ENCODE results near the gene DLGAP1. TPM values are rescaled to one million over a fixed set of nuclear protein-coding genes. Genes with fewer than 3 reads are reported as not detected.

Gene DLGAP1
- polyA plus RNA-seq, 1 donor from 2014 or later = 4.5 TPM

DNA sequence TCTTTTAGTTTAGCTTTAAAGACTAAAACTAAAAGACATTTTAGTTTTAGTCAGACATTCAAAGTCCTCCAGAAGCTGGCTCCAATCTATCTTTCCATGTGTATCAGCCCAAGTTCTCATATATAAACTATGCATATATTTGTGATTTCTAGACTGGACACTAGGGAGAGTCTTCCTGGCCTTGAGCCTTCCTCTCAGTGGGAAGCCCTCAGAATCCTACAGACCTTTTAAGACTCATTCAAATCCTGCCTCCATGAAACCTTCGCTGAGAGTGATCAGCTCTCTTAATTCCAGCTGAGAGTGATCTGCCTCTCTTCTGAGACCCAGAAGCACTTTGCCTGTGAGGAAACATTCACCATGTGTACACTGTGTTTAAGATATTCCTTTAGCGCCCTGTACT, 552.4 kb downstream of the DLGAP1 start:
- H3K27me3 ChIP-seq (ENCODE audit: insufficient read depth, low read depth, low read length) = no peaks in the 10 kb centered on the region
- H3K9me3 ChIP-seq (ENCODE audit: low read length) = no peaks in the 10 kb centered on the region
- no peaks in the 10 kb centered on the region for H3K36me3 ChIP-seq (ENCODE audit: insufficient read depth, low read length)
- no peak overlapping the region for H3K9ac ChIP-seq (ENCODE audit: low read length)
- H3K4me3 ChIP-seq (ENCODE audit: low read length) = no peak overlapping the region
- no peaks in the 10 kb centered on the region for H3K9me2 ChIP-seq (ENCODE audit: insufficient read depth, low read length)
- H3K79me2 ChIP-seq (replicated peaks; ENCODE audit: insufficient read depth, low read length) = no peaks in the 10 kb centered on the region
- H4K20me1 ChIP-seq (ENCODE audit: insufficient read depth) = no peaks in the 10 kb centered on the region
- no peaks in the 10 kb centered on the region for H3F3A ChIP-seq (ENCODE audit: insufficient read depth, low read length, poor library complexity, severe bottlenecking)
- H3K27ac ChIP-seq (ENCODE audit: low read length) = no peak overlapping the region
- TF ChIP-seq SMC3 (conservative IDR thresholded peaks at IDR 0.05; ENCODE audit: poor library complexity) (no peak), POLR2AphosphoS5 (IDR thresholded peaks at IDR 0.05) (no peak), RAD21 (conservative IDR thresholded peaks at IDR 0.05) (no peak)
- no peak overlapping the region for H3K4me2 ChIP-seq (ENCODE audit: low read length)
- no peak overlapping the region for H2AFZ ChIP-seq (ENCODE audit: low read depth, low read length)

DNA sequence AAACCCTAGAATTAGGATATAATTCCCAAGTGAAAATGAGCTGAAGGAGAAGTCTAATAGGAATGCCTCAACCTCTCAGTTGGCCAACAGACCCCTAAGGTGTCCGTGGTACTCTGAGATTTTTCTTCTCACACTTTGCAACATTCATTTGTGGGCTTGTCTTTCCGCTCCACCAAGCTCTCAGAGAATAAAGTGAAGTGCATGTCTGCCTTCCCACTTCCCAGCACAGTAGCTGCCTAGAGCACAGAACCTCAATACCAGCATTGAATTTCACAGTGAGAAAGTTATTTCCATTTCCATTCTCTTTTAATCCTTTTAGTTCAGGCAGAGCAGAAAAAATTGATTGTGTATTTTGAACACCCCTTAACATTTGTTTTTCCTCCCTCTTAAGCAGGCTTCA, 553.3 kb downstream of the DLGAP1 start:
- no peak overlapping the region for H3K4me3 ChIP-seq (ENCODE audit: low read length)
- H3F3A ChIP-seq (ENCODE audit: insufficient read depth, low read length, poor library complexity, severe bottlenecking) = no peaks in the 10 kb centered on the region
- H3K9ac ChIP-seq (ENCODE audit: low read length) = no peak overlapping the region
- no peak overlapping the region for H3K27ac ChIP-seq (ENCODE audit: low read length)
- TF ChIP-seq, protein P1, sequence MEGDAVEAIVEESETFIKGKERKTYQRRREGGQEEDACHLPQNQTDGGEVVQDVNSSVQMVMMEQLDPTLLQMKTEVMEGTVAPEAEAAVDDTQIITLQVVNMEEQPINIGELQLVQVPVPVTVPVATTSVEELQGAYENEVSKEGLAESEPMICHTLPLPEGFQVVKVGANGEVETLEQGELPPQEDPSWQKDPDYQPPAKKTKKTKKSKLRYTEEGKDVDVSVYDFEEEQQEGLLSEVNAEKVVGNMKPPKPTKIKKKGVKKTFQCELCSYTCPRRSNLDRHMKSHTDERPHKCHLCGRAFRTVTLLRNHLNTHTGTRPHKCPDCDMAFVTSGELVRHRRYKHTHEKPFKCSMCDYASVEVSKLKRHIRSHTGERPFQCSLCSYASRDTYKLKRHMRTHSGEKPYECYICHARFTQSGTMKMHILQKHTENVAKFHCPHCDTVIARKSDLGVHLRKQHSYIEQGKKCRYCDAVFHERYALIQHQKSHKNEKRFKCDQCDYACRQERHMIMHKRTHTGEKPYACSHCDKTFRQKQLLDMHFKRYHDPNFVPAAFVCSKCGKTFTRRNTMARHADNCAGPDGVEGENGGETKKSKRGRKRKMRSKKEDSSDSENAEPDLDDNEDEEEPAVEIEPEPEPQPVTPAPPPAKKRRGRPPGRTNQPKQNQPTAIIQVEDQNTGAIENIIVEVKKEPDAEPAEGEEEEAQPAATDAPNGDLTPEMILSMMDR (IDR thresholded peaks at IDR 0.05; ENCODE audit: poor library complexity, severe bottlenecking) = no peak
- TF ChIP-seq RAD21 (conservative IDR thresholded peaks at IDR 0.05) (no peak), SMC3 (conservative IDR thresholded peaks at IDR 0.05; ENCODE audit: poor library complexity) (no peak), MXI1 (conservative IDR thresholded peaks at IDR 0.05; ENCODE audit: poor library complexity, severe bottlenecking) (no peak), EZH2 (IDR thresholded peaks at IDR 0.05; ENCODE audit: borderline replicate concordance, insufficient read depth, low read length, poor library complexity, severe bottlenecking) (no peak), TAF1 (IDR thresholded peaks at IDR 0.05; ENCODE audit: low read depth) (no peak), EP300 (conservative IDR thresholded peaks at IDR 0.05; ENCODE audit: poor library complexity, severe bottlenecking) (no peak), POLR2AphosphoS5 (IDR thresholded peaks at IDR 0.05) (no peak)
- TF ChIP-seq, protein P2, sequence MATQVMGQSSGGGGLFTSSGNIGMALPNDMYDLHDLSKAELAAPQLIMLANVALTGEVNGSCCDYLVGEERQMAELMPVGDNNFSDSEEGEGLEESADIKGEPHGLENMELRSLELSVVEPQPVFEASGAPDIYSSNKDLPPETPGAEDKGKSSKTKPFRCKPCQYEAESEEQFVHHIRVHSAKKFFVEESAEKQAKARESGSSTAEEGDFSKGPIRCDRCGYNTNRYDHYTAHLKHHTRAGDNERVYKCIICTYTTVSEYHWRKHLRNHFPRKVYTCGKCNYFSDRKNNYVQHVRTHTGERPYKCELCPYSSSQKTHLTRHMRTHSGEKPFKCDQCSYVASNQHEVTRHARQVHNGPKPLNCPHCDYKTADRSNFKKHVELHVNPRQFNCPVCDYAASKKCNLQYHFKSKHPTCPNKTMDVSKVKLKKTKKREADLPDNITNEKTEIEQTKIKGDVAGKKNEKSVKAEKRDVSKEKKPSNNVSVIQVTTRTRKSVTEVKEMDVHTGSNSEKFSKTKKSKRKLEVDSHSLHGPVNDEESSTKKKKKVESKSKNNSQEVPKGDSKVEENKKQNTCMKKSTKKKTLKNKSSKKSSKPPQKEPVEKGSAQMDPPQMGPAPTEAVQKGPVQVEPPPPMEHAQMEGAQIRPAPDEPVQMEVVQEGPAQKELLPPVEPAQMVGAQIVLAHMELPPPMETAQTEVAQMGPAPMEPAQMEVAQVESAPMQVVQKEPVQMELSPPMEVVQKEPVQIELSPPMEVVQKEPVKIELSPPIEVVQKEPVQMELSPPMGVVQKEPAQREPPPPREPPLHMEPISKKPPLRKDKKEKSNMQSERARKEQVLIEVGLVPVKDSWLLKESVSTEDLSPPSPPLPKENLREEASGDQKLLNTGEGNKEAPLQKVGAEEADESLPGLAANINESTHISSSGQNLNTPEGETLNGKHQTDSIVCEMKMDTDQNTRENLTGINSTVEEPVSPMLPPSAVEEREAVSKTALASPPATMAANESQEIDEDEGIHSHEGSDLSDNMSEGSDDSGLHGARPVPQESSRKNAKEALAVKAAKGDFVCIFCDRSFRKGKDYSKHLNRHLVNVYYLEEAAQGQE (IDR thresholded peaks at IDR 0.05; ENCODE audit: borderline replicate concordance) = no peak
- no peaks in the 10 kb centered on the region for H3K9me3 ChIP-seq (ENCODE audit: low read length)
- no peaks in the 10 kb centered on the region for H4K20me1 ChIP-seq (ENCODE audit: insufficient read depth)
- no peaks in the 10 kb centered on the region for H3K27me3 ChIP-seq (ENCODE audit: insufficient read depth, low read depth, low read length)
- H3K36me3 ChIP-seq (ENCODE audit: insufficient read depth, low read length) = no peaks in the 10 kb centered on the region
- no peak overlapping the region for H2AFZ ChIP-seq (ENCODE audit: low read depth, low read length)
- no peaks in the 10 kb centered on the region for H3K9me2 ChIP-seq (ENCODE audit: insufficient read depth, low read length)
- no peaks in the 10 kb centered on the region for H3K79me2 ChIP-seq (replicated peaks; ENCODE audit: insufficient read depth, low read length)
- H3K4me2 ChIP-seq (ENCODE audit: low read length) = no peak overlapping the region

DNA sequence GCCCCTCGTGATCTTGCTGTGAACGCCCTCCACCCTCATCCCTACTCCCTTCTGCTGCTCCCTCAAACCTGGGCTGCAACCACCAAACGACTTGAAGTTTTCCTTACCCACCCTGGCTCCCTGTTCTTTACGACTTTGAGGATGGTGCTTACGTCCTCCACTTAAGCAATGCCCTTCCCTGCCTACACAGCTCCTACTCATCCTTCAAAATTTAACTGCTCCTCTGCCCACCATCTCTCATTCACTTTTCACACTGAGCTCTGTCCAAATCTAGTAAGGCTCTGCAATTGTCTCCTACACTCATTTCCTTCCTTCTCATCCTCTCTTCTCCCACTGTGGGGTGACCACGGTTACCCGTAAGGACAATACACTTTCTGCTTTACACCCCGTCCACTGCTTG, 554.1 kb downstream of the DLGAP1 start:
- TF ChIP-seq RAD21 (conservative IDR thresholded peaks at IDR 0.05) (no peak), POLR2AphosphoS5 (IDR thresholded peaks at IDR 0.05) (no peak)
- Histone ChIP-seq H3K27ac (ENCODE audit: low read length) (no peak overlapping the region), H4K20me1 (ENCODE audit: insufficient read depth) (no peaks in the 10 kb centered on the region), H3K9me2 (ENCODE audit: insufficient read depth, low read length) (no peaks in the 10 kb centered on the region), H3K4me2 (ENCODE audit: low read length) (no peak overlapping the region), H3K4me3 (ENCODE audit: low read length) (no peak overlapping the region), H3K27me3 (ENCODE audit: insufficient read depth, low read depth, low read length) (no peaks in the 10 kb centered on the region), H2AFZ (ENCODE audit: low read depth, low read length) (no peak overlapping the region), H3K9me3 (ENCODE audit: low read length) (no peaks in the 10 kb centered on the region), H3K9ac (ENCODE audit: low read length) (no peak overlapping the region), H3K36me3 (ENCODE audit: insufficient read depth, low read length) (no peaks in the 10 kb centered on the region), H3F3A (ENCODE audit: insufficient read depth, low read length, poor library complexity, severe bottlenecking) (no peaks in the 10 kb centered on the region), H3K79me2 (replicated peaks; ENCODE audit: insufficient read depth, low read length) (no peaks in the 10 kb centered on the region)

Measured in neural cell (in vitro differentiated cells).